Measurements from ENCODE around the gene AQP6. TPM values are rescaled to one million over a fixed set of nuclear protein-coding genes. Genes with fewer than 3 reads are reported as not detected.

Gene AQP6
- total RNA-seq, 4 donors from 2014 or later = 0.39 to 0.63 TPM; not detected in 2

GRCh38 chr12:49976557-49976956, 3.8 kb downstream of the AQP6 start:
- Histone ChIP-seq H3K4me1 (peaks cover 0 to 15% (median 4%) of the 10 kb centered on the region in 4 donors), H3K36me3 (no peaks in the 10 kb centered on the region), H3K4me3 (no peak overlapping the region), H3K9me3 (no peaks in the 10 kb centered on the region), H3K27me3 (no peaks in the 10 kb centered on the region), H3K27ac (no peak overlapping the region)
- TF ChIP-seq POLR2A (IDR thresholded peaks at IDR 0.05) (no peak), EP300 (IDR thresholded peaks at IDR 0.05) (no peak), CTCF (IDR thresholded peaks at IDR 0.05) (no peak)
- 88 to 89% methylated on average over 2 of the region's 2 CpGs for WGBS, 2 donors
- no peak for DNase-seq (ENCODE audit: low spot score in 2 of 2)

- H3K4me3 ChIP-seq = no peak overlapping the region
- H3K9me3 ChIP-seq = no peaks in the 10 kb centered on the region
- no peaks in the 10 kb centered on the region for H3K27me3 ChIP-seq
- no peak overlapping the region for H3K27ac ChIP-seq
- H3K4me1 ChIP-seq = peaks cover 0 to 14% (median 4%) of the 10 kb centered on the region in 4 donors
- no peaks in the 10 kb centered on the region for H3K36me3 ChIP-seq
- no peak for DNase-seq (ENCODE audit: low spot score in 2 of 2)
- 88 to 90% methylated on average over 4 of the region's 4 CpGs for WGBS, 2 donors
- no peak for TF ChIP-seq EP300 (IDR thresholded peaks at IDR 0.05)
- no peak for TF ChIP-seq POLR2A (IDR thresholded peaks at IDR 0.05)
- TF ChIP-seq CTCF (IDR thresholded peaks at IDR 0.05) = no peak
Measured at GRCh38 chr12:49978125-49978524, 5.4 kb downstream of the AQP6 start.

- no peaks in the 10 kb centered on the region for H3K27me3 ChIP-seq
- H3K4me3 ChIP-seq = no peak overlapping the region
- H3K27ac ChIP-seq = no peak overlapping the region
- 42 to 67% methylated on average over 10 of the region's 10 CpGs for WGBS, 2 donors
- TF ChIP-seq CTCF (IDR thresholded peaks at IDR 0.05) = no peak
- no peak for TF ChIP-seq POLR2A (IDR thresholded peaks at IDR 0.05)
- TF ChIP-seq EP300 (IDR thresholded peaks at IDR 0.05) = no peak
- no peaks in the 10 kb centered on the region for H3K36me3 ChIP-seq
- H3K9me3 ChIP-seq = no peaks in the 10 kb centered on the region
- no peak for DNase-seq (ENCODE audit: low spot score in 2 of 2)
- H3K4me1 ChIP-seq = peaks cover 0 to 16% (median 3%) of the 10 kb centered on the region in 4 donors
Measured at GRCh38 chr12:49979016-49979586, 6.4 kb downstream of the AQP6 start.

- Histone ChIP-seq H3K36me3 (no peaks in the 10 kb centered on the region), H3K9me3 (no peaks in the 10 kb centered on the region), H3K27me3 (no peaks in the 10 kb centered on the region), H3K4me1 (peaks cover 0 to 14% (median 0%) of the 10 kb centered on the region in 4 donors), H3K4me3 (no peak overlapping the region), H3K27ac (no peak overlapping the region)
- DNase-seq (ENCODE audit: low spot score in 2 of 2) = no peak
- WGBS, 2 donors = 85 to 91% methylated on average over 3 of the region's 3 CpGs
- TF ChIP-seq CTCF (IDR thresholded peaks at IDR 0.05) (no peak), POLR2A (IDR thresholded peaks at IDR 0.05) (no peak), EP300 (IDR thresholded peaks at IDR 0.05) (no peak)
Measured at GRCh38 chr12:49979791-49980190, 7.0 kb downstream of the AQP6 start.

GRCh38 chr12:49980501-49981349, 8.0 kb downstream of the AQP6 start:
- DNase-seq (ENCODE audit: low spot score in 2 of 2) = no peak
- Histone ChIP-seq H3K4me3 (no peak overlapping the region), H3K9me3 (no peaks in the 10 kb centered on the region), H3K4me1 (peaks cover 0 to 14% (median 0%) of the 10 kb centered on the region in 4 donors), H3K27ac (no peak overlapping the region), H3K27me3 (no peaks in the 10 kb centered on the region), H3K36me3 (no peaks in the 10 kb centered on the region)
- WGBS, 2 donors = 82 to 85% methylated on average over 10 of the region's 10 CpGs
- TF ChIP-seq CTCF (IDR thresholded peaks at IDR 0.05) = no peak
- no peak for TF ChIP-seq POLR2A (IDR thresholded peaks at IDR 0.05)
- no peak for TF ChIP-seq EP300 (IDR thresholded peaks at IDR 0.05)
